ENCODE results near the gene MSMP.

DNA sequence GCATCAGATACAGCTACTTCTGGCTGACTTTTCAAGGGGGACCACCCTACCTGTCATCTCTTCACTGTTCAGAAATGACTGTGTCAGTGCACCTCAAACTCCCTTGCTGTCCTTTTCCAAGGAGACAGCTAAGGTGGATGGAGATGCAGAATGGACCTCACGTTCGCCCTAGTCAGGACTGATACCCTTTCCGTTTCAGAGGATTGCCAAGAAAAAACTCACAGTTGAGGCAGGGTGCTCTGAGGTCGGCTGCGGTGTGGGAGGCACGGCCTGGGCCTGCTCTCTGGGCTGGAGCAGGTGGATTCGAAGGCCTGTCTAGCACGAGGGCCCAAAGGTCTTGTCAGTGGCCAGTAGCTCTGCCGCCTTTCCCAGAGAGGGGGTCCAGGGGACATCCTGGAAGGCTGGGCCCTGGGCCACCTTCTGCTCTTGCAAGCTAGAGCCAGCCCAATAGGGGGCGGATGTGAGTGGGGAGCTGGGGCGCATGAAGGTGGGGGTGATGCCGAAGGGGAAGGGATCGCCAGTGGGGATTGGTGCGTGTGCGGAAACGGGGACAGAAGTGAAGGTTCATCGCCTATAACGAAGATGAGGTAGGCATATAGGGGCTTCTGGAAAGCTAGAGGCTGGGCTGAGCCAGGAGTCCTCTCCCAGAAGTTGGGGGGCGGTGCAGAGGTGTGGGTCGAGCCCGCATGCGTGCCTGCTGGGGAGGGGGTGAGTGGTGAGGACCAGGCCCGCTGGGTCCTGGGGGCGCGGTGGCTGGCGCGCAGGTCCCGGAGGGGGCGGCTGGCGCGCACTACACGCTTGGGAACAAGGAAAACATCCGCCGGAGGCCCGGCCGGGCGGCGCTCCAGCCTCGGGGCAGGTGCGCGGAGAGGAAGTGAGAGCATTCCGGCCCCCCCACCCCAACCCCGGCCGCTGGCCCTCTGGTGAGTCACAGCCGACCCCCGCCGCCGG is 2.5 kb upstream of the MSMP start:
- TF ChIP-seq, protein P1, sequence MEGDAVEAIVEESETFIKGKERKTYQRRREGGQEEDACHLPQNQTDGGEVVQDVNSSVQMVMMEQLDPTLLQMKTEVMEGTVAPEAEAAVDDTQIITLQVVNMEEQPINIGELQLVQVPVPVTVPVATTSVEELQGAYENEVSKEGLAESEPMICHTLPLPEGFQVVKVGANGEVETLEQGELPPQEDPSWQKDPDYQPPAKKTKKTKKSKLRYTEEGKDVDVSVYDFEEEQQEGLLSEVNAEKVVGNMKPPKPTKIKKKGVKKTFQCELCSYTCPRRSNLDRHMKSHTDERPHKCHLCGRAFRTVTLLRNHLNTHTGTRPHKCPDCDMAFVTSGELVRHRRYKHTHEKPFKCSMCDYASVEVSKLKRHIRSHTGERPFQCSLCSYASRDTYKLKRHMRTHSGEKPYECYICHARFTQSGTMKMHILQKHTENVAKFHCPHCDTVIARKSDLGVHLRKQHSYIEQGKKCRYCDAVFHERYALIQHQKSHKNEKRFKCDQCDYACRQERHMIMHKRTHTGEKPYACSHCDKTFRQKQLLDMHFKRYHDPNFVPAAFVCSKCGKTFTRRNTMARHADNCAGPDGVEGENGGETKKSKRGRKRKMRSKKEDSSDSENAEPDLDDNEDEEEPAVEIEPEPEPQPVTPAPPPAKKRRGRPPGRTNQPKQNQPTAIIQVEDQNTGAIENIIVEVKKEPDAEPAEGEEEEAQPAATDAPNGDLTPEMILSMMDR (IDR thresholded peaks at IDR 0.05) = peak; percentile 73
- no peak for TF ChIP-seq EZH2 (IDR thresholded peaks at IDR 0.05)

Measured in neural progenitor cell (in vitro differentiated cells).